ENCODE measurements around the gene RINL. TPM values are rescaled to one million over a fixed set of nuclear protein-coding genes. Genes with fewer than 3 reads are reported as not detected.

RINL gene
- total RNA-seq, 4 donors from 2014 or later, result 4.6 to 10.4 (median 6.6) TPM

DNA sequence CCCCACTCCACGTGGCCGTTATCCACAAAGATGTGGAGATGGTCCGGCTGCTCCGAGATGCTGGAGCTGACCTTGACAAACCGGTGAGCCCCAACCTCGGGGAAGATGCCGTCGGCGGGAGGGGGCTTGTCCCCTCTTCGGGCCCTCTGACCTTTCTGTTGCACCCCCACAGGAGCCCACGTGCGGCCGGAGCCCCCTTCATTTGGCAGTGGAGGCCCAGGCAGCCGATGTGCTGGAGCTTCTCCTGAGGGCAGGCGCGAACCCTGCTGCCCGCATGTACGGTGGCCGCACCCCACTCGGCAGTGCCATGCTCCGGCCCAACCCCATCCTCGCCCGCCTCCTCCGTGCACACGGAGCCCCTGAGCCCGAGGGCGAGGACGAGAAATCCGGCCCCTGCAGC, 29.2 kb upstream of the RINL start:
- no peak overlapping the region for H3K4me3 ChIP-seq
- 91% methylated on average over 25 of the region's 29 CpGs for WGBS
- H3K9me3 ChIP-seq, result no peaks in the 10 kb centered on the region
- H3K36me3 ChIP-seq, result peaks cover 22 to 53% (median 47%) of the 10 kb centered on the region in 4 donors
- intact Hi-C loops (cut with DNase I), result no loop called here
- no peak for DNase-seq (ENCODE audit: extremely low spot score)
- H3K27me3 ChIP-seq, result peaks cover 0 to 19% (median 8%) of the 10 kb centered on the region in 4 donors
- no peak overlapping the region for H3K27ac ChIP-seq (replicated peaks in 1 of 4)
- H3K4me1 ChIP-seq, result peaks cover 0 to 6% (median 2%) of the 10 kb centered on the region in 4 donors
- TF ChIP-seq EP300 (IDR thresholded peaks at IDR 0.05) (no peak), CTCF (IDR thresholded peaks at IDR 0.05) (no peak), POLR2AphosphoS5 (IDR thresholded peaks at IDR 0.05) (no peak), POLR2A (IDR thresholded peaks at IDR 0.05; ENCODE audit: low read depth) (no peak)

GRCh38 chr19:38905620-38906019, 27.5 kb upstream of the RINL start:
- Histone ChIP-seq H3K27me3 (peaks cover 0 to 2% (median 0%) of the 10 kb centered on the region in 4 donors), H3K27ac (replicated peaks in 1 of 4) (no peak overlapping the region), H3K4me1 (peaks cover 5 to 12% (median 11%) of the 10 kb centered on the region in 4 donors), H3K36me3 (peaks cover 22 to 53% (median 47%) of the 10 kb centered on the region in 4 donors), H3K9me3 (no peaks in the 10 kb centered on the region), H3K4me3 (no peak overlapping the region)
- WGBS, result 100% methylated on average over 2 of the region's 4 CpGs
- TF ChIP-seq EP300 (IDR thresholded peaks at IDR 0.05) (no peak), POLR2AphosphoS5 (IDR thresholded peaks at IDR 0.05) (no peak), CTCF (IDR thresholded peaks at IDR 0.05) (no peak), POLR2A (IDR thresholded peaks at IDR 0.05; ENCODE audit: low read depth) (no peak)
- intact Hi-C loops (cut with DNase I), result no loop called here
- no peak for DNase-seq (ENCODE audit: extremely low spot score)

GRCh38 chr19:38904581-38905539, 26.8 kb upstream of the RINL start:
- intact Hi-C loops (cut with DNase I), result no loop called here
- no peaks in the 10 kb centered on the region for H3K9me3 ChIP-seq
- no peak overlapping the region for H3K27ac ChIP-seq (replicated peaks in 1 of 4)
- H3K4me3 ChIP-seq, result no peak overlapping the region
- DNase-seq (ENCODE audit: extremely low spot score), result no peak
- H3K36me3 ChIP-seq, result peaks cover 22 to 53% (median 47%) of the 10 kb centered on the region in 4 donors
- H3K27me3 ChIP-seq, result no peaks in the 10 kb centered on the region
- 91% methylated on average over 35 of the region's 35 CpGs for WGBS
- TF ChIP-seq POLR2A (IDR thresholded peaks at IDR 0.05; ENCODE audit: low read depth) (no peak), POLR2AphosphoS5 (IDR thresholded peaks at IDR 0.05) (no peak), CTCF (IDR thresholded peaks at IDR 0.05) (no peak), EP300 (IDR thresholded peaks at IDR 0.05) (no peak)
- H3K4me1 ChIP-seq, result peaks cover 8 to 16% (median 15%) of the 10 kb centered on the region in 4 donors

DNA sequence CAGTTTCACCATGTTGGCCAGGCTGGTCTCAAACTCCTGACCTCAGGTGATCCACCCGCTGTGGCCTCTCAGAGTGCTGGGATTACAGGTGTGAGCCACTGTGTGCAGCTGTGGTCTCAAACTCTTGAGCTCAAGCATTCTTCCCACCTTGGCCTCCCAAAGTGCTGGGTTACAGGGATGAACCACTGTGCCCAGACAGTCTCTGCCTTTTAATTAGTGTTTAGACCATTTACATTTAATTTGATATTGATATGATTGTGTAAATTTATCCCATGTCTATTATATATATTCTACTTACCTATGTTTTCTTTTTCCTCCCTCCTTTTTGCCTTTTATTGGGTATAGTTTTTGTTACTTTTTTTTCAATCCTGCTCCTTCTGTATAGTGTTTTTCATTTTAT, 23.6 kb upstream of the RINL start:
- Histone ChIP-seq H3K27ac (replicated peaks in 1 of 4) (no peak overlapping the region), H3K9me3 (no peaks in the 10 kb centered on the region), H3K27me3 (no peaks in the 10 kb centered on the region), H3K4me3 (no peak overlapping the region), H3K36me3 (peaks cover 12 to 25% (median 21%) of the 10 kb centered on the region in 4 donors), H3K4me1 (peaks cover 24 to 41% (median 39%) of the 10 kb centered on the region in 4 donors)
- DNase-seq (ENCODE audit: extremely low spot score), result no peak
- intact Hi-C loops (cut with DNase I), result no loop called here
- TF ChIP-seq POLR2A (IDR thresholded peaks at IDR 0.05; ENCODE audit: low read depth) (no peak), EP300 (IDR thresholded peaks at IDR 0.05) (no peak), POLR2AphosphoS5 (IDR thresholded peaks at IDR 0.05) (no peak), CTCF (IDR thresholded peaks at IDR 0.05) (no peak)
- WGBS, result 100% methylated on average over 1 of the region's 1 CpG

All from esophagus muscularis mucosa (tissue), 4 donors.